BLaER1 (cell line): ENCODE data around the gene UBE3C.

Experiments
- H3K27ac ChIP-seq: shearing (Covaris generic); formaldehyde crosslinking; 2 replicates; pipeline ENCODE4 v1.8.1; 2022
- H3K27me3 ChIP-seq: shearing (Covaris generic); formaldehyde crosslinking; 2 replicates; pipeline ENCODE4 v1.8.1; 2022
- H3K36me3 ChIP-seq: shearing (Covaris generic); formaldehyde crosslinking; 2 replicates; pipeline ENCODE4 v1.8.1; 2022
- H3K4me1 ChIP-seq: shearing (Covaris generic); formaldehyde crosslinking; 2 replicates; pipeline ENCODE4 v1.8.1; 2022
- H3K4me2 ChIP-seq: shearing (Covaris generic); formaldehyde crosslinking; 2 replicates; pipeline ENCODE4 v1.8.1; 2022
- H3K4me3 ChIP-seq: shearing (Covaris generic); formaldehyde crosslinking; 2 replicates; pipeline ENCODE4 v1.8.1; 2022
- H3K9ac ChIP-seq: shearing (Covaris generic); formaldehyde crosslinking; 2 replicates; pipeline ENCODE4 v1.8.1; 2022
- H3K9me3 ChIP-seq: shearing (Covaris generic); formaldehyde crosslinking; 2 replicates; pipeline ENCODE4 v1.8.1; 2022
- H4K20me1 ChIP-seq: shearing (Covaris generic); formaldehyde crosslinking; 2 replicates; pipeline ENCODE4 v1.8.1; 2022
- Cebpa-rat ChIP-seq: shearing (Covaris generic); IDR thresholded peaks from 2 replicates; pipeline ENCODE4 v1.8.1; 2022

UBE3C gene

DNA sequence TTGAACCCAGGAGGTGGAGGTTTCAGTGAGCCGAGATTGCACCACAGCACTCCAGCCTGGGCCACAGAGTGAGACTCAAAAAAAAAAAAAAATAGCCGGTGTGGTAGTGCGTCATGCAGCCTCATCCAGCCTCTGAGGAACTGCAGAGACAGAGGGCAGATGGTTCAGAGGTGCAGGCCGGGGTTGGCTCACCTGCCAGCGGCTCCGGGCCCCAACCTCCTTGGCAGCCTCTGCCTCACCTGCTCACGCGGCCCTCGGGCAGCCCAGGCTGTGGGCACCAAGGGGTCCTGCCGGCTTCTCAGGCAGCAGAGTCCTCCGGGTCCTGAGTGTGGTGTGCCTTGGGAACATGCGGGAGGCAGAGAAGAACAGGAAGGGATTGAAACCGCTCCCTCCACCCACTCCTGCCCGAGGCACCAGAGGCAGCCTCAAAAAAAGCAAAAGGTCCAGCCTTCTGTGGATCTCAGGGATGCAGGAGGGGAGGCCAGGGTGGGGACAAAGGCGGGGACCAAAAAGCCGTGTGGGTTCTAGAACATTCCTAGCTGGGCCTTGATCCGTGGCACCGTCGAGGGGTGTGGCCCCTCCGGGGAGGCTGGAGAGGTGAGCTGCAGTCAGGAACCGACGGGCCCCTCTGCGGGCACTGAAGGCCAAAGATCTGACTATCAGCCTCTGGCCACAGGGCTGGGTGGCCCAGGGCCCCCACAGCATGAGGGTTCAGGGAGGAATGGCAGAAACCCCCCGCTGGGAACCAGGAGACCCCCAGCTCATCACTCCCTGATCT, 142.7 kb downstream of the UBE3C start:
- no peaks in the 10 kb centered on the region for H4K20me1 ChIP-seq
- H3K27ac ChIP-seq = no peak overlapping the region
- peaks cover 52% of the 10 kb centered on the region for H3K4me1 ChIP-seq
- no peak overlapping the region for H3K4me3 ChIP-seq
- H3K9me3 ChIP-seq = peaks cover 16% of the 10 kb centered on the region
- TF ChIP-seq Cebpa-rat = no peak
- no peak overlapping the region for H3K9ac ChIP-seq
- no peaks in the 10 kb centered on the region for H3K27me3 ChIP-seq
- H3K36me3 ChIP-seq = no peaks in the 10 kb centered on the region
- peak overlapping the region; percentile 99; the same call in 1 of the 2 replicates for H3K4me2 ChIP-seq

DNA sequence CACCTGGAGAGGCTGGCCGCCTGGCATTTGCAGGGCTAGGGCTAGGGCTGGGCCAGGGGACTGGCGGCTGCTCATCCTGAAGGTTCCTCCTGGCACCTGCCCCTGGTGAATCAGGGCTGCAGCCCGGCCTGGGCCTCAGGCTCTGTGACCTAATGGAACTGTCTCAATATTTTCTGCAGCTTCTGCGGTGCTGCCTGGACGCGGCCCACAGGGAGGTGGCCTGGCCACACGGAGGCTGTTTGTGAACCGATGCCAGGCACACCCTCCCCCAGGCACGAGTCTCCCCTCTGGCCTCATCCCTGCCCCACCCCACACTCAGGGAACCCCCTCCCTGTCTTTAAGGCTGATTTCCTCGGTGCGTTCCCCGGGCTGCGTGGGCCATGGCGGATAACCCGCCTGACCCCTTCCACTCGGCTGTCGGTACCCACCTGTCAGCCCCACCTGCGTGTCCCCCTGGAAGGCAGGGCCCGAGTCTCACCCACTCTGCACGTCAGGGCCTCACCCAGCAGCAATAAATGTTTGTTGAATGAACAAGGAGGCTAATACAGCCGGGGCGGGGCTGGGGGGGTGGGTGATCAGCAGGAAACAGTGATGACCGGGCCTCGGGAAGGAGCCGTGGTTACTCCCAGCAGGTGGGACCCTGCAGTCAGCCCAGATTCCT, 143.5 kb downstream of the UBE3C start:
- Histone ChIP-seq H3K4me1 (peaks cover 44% of the 10 kb centered on the region), H3K9ac (no peak overlapping the region), H3K4me3 (no peak overlapping the region), H3K4me2 (no peak overlapping the region), H4K20me1 (no peaks in the 10 kb centered on the region), H3K27ac (no peak overlapping the region), H3K27me3 (no peaks in the 10 kb centered on the region), H3K9me3 (peaks cover 16% of the 10 kb centered on the region), H3K36me3 (no peaks in the 10 kb centered on the region)
- TF ChIP-seq Cebpa-rat = no peak

DNA sequence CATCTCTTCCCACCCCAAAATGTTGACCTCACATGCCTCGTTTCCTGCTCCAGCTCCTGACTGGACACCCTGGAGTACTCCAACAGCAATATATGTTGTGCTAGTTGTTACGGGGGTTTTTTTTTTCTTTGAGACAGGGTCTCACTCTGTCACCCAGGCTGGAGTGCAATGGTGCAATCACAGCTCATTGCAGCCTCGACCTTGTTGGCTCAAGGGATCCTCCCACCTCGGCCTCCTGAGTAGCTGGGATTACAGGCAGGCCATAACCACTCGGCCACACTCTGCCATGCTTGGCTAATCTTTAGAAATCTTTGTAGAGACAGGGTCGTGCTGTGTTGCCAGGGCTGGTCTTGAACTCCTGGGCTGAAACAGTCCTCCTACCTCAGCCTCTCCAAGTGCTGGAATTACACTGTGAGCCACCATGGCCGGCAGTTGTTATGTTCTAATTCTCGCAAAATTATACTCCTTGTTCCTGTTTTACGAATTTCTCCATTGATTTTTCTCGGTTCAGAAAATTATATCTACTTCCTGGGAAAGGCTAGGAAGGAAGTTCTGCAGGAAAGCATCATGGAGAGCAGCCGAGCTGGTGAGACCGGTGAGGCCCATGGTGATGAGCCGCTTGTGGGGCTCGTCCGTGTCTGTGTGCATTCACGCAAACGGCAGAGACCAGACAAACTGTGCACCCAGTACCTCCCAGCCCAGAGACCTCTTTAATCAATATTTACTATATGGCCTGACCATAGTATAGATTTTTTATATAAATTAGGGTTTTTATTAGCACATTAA, 145.7 kb downstream of the UBE3C start:
- no peaks in the 10 kb centered on the region for H3K36me3 ChIP-seq
- no peak overlapping the region for H3K4me2 ChIP-seq
- peaks cover 16% of the 10 kb centered on the region for H3K9me3 ChIP-seq
- H3K9ac ChIP-seq = no peak overlapping the region
- H3K27ac ChIP-seq = no peak overlapping the region
- H3K4me1 ChIP-seq = peaks cover 44% of the 10 kb centered on the region
- H4K20me1 ChIP-seq = no peaks in the 10 kb centered on the region
- TF ChIP-seq Cebpa-rat = no peak
- H3K4me3 ChIP-seq = no peak overlapping the region
- H3K27me3 ChIP-seq = no peaks in the 10 kb centered on the region

DNA sequence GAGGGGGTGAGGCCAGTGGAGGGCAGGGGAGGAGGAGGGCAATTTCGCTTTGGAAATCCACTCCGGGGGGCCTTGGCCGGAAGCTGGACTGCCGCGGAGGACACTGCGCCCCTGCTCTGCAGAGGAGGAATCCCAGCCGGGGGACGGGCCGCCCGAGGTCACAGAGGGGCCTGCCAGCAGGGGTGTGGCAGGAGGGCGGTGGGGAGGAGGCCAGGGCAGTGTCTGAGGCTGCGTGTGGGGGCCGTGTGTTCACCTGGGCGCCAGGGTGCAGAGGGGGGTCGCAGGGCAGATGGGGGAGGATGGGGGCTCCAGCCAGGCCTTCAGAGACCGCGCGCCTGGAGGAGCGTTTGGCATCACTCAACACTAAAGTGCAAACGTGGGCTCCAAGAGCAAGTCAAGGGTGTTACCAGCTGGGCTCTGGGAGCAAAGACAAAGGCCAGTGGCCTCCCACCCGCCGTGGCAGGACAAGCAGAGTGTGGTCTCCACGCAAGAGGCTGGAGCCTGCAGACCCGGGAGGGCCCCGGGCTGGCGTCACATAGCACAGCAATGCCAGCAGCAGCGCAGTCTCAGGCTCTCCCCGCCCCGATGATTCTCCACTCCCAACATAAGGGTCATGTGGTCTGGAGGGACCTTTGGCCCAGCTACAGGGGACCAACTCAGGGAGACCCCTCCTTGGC, 152.8 kb downstream of the UBE3C start:
- Histone ChIP-seq H3K4me3 (no peak overlapping the region), H4K20me1 (no peaks in the 10 kb centered on the region), H3K9ac (no peak overlapping the region), H3K9me3 (no peaks in the 10 kb centered on the region), H3K27me3 (no peaks in the 10 kb centered on the region), H3K4me2 (no peak overlapping the region), H3K27ac (no peak overlapping the region), H3K4me1 (peaks cover 35% of the 10 kb centered on the region), H3K36me3 (no peaks in the 10 kb centered on the region)
- TF ChIP-seq Cebpa-rat = no peak

DNA sequence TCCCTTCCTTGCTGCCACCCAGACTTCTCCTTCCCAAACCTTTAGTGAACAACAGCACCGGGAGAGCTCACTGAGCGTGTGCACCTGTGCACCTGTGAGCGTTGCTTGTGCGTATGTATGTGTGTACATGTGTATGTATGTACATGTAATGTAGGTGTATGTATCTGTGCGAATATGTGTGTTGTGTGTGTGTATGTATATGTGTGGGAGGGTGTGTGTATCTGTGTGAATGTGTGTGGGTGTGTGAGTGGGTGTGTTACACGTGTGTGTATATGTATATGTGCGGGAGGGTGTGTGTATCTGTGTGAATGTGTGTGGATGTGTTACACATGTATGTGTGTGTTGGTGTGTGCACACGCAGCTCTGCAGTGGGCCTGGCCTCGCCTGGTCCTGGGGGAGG, 153.5 kb downstream of the UBE3C start:
- Histone ChIP-seq H3K9me3 (no peaks in the 10 kb centered on the region), H3K9ac (no peak overlapping the region), H4K20me1 (no peaks in the 10 kb centered on the region), H3K27me3 (no peaks in the 10 kb centered on the region), H3K4me3 (no peak overlapping the region), H3K27ac (no peak overlapping the region), H3K36me3 (no peaks in the 10 kb centered on the region), H3K4me1 (peaks cover 38% of the 10 kb centered on the region), H3K4me2 (no peak overlapping the region)
- no peak for TF ChIP-seq Cebpa-rat

DNA sequence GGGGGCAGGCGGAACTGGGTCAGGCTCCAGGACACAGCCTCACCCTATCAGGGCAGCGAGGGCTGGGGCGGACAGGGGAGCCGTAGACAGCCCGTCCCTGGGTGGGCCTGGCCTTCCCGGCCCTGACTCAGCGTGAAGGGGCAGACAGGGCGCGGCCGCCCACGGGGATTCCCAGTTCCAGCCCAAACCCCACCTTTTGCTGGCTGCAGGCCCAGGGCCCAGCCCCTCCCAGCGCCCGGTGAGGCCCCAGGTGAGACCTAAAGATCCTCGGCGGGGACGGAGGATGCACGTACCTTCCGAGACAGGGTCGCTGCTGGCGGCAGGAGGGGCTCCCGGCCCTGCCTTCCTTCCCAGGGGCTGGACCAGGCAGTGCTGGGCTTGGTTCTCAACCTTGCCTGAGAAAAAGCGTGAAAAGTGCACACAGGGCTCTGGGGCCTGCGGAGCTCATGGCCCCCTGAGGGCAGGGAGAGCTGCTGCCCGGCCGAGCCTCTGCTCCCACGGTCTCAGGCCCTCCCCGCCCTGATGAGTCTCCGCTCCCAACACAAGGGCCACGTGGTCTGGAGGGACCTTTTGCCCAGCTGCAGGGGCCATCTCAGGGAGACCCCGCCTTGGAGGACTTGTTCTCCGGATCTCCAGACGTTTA, 154.2 kb downstream of the UBE3C start:
- Histone ChIP-seq H3K4me1 (peaks cover 38% of the 10 kb centered on the region), H3K27ac (no peak overlapping the region), H3K9ac (no peak overlapping the region)

DNA sequence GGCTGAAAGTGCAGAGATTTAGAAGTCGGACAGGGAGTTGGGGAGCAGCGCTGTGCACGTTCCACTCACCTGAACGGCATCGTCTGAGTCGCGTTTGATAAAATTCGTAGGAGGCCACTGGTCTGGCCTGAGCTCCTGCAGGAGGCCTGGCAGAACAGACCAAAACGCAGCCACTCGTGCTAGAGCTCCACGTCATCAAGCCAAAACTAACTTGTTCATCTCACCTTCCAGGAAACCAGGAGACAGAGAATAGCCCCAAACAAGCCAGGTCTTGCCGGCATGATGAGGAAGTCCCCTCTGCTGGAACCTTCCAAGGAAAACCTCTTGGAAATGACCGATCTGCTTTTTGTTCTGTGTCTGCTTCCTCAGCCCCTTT, 154.7 kb downstream of the UBE3C start:
- TF ChIP-seq Cebpa-rat = no peak
- no peak overlapping the region for H3K27ac ChIP-seq
- no peaks in the 10 kb centered on the region for H3K27me3 ChIP-seq
- peaks cover 36% of the 10 kb centered on the region for H3K4me1 ChIP-seq
- H3K9me3 ChIP-seq = no peaks in the 10 kb centered on the region
- H3K36me3 ChIP-seq = no peaks in the 10 kb centered on the region
- H3K4me3 ChIP-seq = no peak overlapping the region
- H3K4me2 ChIP-seq = no peak overlapping the region
- H3K9ac ChIP-seq = no peak overlapping the region
- no peaks in the 10 kb centered on the region for H4K20me1 ChIP-seq

More for the DNA sequence above, 154.2 kb downstream of the UBE3C start:
- no peaks in the 10 kb centered on the region for H3K9me3 ChIP-seq
- H3K4me3 ChIP-seq = no peak overlapping the region
- H3K4me2 ChIP-seq = no peak overlapping the region
- no peaks in the 10 kb centered on the region for H3K27me3 ChIP-seq
- no peaks in the 10 kb centered on the region for H4K20me1 ChIP-seq
- H3K36me3 ChIP-seq = no peaks in the 10 kb centered on the region
- TF ChIP-seq Cebpa-rat = no peak

DNA sequence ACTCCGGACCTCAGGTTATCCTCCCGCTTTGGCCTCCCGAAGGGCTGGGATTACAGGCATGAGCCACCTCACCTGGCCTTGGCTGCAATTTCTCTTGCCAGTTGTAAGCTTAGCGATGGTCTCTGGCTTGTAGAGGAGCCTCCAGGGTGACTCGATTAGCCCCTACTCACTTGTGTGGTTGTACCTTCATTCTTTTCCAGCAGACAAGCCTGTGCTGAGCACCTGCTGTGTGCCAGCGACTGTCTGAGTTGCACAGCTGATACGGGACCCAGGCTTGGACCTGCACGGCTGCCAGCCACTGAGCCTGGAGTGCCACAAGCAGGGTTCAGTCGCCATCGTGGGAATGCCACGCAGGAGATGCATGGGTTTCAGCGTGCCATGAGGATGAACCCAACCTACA, 156.0 kb downstream of the UBE3C start:
- Histone ChIP-seq H4K20me1 (no peaks in the 10 kb centered on the region), H3K4me1 (peaks cover 36% of the 10 kb centered on the region), H3K4me3 (no peak overlapping the region), H3K27me3 (no peaks in the 10 kb centered on the region), H3K4me2 (no peak overlapping the region), H3K9ac (no peak overlapping the region), H3K27ac (no peak overlapping the region), H3K36me3 (no peaks in the 10 kb centered on the region), H3K9me3 (no peaks in the 10 kb centered on the region)
- TF ChIP-seq Cebpa-rat = no peak

DNA sequence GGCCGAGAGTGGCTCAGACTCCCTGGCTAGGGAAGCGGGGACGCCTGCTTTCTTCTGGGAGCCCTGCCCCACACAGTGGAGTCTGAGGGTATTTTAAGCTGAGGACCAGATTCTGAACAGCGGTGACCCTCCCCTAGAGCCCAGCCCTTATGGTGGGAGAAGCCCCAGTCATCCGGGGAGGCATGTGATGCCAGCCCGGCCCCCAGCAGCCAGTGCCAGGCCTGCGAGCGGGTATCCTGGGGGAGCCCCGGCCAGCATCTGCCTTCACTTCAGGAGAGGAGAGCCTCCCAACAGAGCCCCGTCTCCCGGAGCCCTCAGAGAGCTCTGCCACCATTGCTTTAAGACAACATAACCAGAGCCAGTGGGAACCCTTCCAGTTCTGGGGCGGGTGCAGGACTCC, 156.6 kb downstream of the UBE3C start:
- peaks cover 36% of the 10 kb centered on the region for H3K4me1 ChIP-seq
- H3K27me3 ChIP-seq = no peaks in the 10 kb centered on the region
- no peaks in the 10 kb centered on the region for H4K20me1 ChIP-seq
- no peak overlapping the region for H3K9ac ChIP-seq
- no peak overlapping the region for H3K4me3 ChIP-seq
- no peaks in the 10 kb centered on the region for H3K9me3 ChIP-seq
- no peak overlapping the region for H3K27ac ChIP-seq
- no peak overlapping the region for H3K4me2 ChIP-seq
- no peak for TF ChIP-seq Cebpa-rat
- no peaks in the 10 kb centered on the region for H3K36me3 ChIP-seq
